Activated naive CD8-positive, alpha-beta T cell treated with anti-CD3 and anti-CD28 coated beads, Interleukin-2, amount 50 U/mL, for 24 hours (primary cell): ENCODE results near the gene ENTR1.

Source experiments
- ATAC-seq: fragments of 150-1000 bp; cut with Tn5 transposase; one replicate; pipeline ENCODE4 v1.10.0; 2021
- DNase-seq: peaks from one replicate; pipeline ENCODE4 v3.0.0; 2021
- H3K27ac Mint-ChIP-seq: one replicate; pipeline ENCODE4 v1.8.0; 2021; ENCODE audit warnings: mild to moderate bottlenecking, mixed read lengths
- H3K27me3 Mint-ChIP-seq: one replicate; pipeline ENCODE4 v1.8.0; 2021; ENCODE audit warnings: mixed read lengths
- H3K36me3 Mint-ChIP-seq: one replicate; pipeline ENCODE4 v1.8.0; 2021; ENCODE audit warnings: low read depth, mixed read lengths
- H3K4me1 Mint-ChIP-seq: one replicate; pipeline ENCODE4 v1.8.0; 2021; ENCODE audit warnings: mixed read lengths
- H3K4me3 Mint-ChIP-seq: one replicate; pipeline ENCODE4 v1.8.0; 2021; ENCODE audit warnings: mild to moderate bottlenecking, moderate library complexity, mixed read lengths
- H3K9me3 Mint-ChIP-seq: one replicate; pipeline ENCODE4 v1.8.0; 2021; ENCODE audit warnings: mixed read lengths

ENTR1 gene

DNA sequence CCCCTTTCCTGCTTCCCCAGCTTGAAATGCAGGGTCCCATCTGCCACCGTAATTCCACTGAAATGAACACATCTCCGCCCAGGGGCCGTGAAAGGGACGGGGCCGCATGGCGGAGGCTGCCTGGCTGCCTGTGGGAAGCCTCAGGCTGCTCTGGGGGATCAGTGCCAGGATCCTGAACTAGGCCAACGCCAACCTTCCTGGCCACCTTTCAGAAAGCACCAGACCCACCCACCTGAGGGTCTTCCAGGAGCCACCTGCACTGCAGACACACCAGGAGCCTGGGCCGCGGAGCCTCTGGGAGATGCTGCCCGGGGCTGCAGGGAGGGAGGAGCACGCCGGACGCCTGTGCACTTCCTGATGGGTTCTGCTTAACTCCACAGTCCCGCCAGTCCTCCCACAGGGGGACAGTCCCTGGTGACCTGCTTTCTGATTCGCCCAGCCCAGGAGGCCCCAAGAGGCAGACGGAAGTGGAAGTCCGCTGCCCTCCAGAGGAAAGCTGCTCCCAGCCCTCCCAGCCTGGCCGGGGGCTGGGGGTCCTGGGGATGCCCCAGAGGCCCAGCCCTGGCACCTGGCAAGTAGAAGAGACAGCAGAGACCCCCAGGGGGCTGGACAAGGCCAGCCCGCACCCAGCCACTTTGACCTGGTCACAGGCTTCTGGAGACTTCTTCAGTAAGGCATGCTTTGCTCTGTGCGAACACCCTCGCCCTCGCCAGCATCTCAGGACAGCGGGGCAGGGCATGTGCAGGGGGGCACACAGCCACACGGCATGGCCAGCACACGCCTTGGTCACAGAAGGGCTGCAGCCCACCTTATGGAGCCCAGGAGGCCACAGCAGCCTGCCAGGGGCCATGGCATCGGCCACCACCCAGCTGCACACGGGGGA lies 36.9 kb downstream of the ENTR1 start, which contains the start of gene CARD9:
Gene CARD9, minus strand, starts transcription at position 370 of the 883 bp plus-strand sequence. CDS start 1,591 bp downstream, outside the sequence.
- peaks cover 2% of the 10 kb centered on the region for H3K36me3 Mint-ChIP-seq
- H3K27ac Mint-ChIP-seq: no peak within 1 kb of the TSS
- H3K4me3 Mint-ChIP-seq: peak within 1 kb of the TSS; percentile 52
- no peak for DNase-seq
- H3K9me3 Mint-ChIP-seq: no peaks in the 10 kb centered on the region
- peak; percentile 40 for ATAC-seq
- no peaks in the 10 kb centered on the region for H3K27me3 Mint-ChIP-seq
- H3K4me1 Mint-ChIP-seq: peaks cover 3% of the 10 kb centered on the region

DNA sequence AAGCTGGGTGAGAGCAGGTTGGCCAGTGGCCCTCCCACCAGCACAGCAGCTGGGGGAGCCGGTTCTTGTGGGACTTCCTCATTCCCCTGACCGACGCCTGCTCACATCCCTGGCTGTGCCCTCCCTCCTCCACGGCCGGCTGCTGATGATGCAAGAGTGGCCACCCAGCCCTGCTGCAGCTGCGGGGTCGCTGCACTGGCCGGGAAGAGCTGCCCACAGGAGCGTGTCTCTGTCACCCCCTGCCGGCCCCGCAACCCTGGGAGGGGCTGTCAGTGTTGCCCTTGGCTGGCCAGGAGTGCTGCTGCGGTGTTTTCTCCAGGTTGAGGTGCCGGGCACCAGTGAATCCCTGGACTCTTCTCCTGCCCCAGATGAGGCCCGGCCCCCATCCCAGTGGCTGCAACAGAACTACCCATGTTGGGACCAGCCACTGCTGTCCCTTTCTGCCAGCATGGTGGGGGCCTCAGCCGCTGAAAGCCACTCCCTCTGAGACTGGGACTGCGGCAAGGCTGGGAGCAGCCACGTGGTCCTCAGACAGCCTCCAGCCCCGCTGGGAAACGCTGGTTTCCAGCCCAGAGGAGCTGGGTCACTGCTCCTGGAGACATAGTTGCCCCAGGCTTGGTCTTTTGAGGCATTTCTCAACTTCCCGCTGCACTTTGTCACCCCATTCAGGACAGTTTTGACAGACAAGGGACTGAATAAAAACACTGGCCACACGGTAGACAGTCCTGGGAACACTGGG lies 37.7 kb downstream of the ENTR1 start:
- peaks cover 3% of the 10 kb centered on the region for H3K4me1 Mint-ChIP-seq
- no peaks in the 10 kb centered on the region for H3K9me3 Mint-ChIP-seq
- peak overlapping the region; percentile 52 for H3K4me3 Mint-ChIP-seq
- DNase-seq (peak; percentile 20), ATAC-seq (no peak)
- peaks cover 2% of the 10 kb centered on the region for H3K36me3 Mint-ChIP-seq
- no peak overlapping the region for H3K27ac Mint-ChIP-seq
- H3K27me3 Mint-ChIP-seq: no peaks in the 10 kb centered on the region

DNA sequence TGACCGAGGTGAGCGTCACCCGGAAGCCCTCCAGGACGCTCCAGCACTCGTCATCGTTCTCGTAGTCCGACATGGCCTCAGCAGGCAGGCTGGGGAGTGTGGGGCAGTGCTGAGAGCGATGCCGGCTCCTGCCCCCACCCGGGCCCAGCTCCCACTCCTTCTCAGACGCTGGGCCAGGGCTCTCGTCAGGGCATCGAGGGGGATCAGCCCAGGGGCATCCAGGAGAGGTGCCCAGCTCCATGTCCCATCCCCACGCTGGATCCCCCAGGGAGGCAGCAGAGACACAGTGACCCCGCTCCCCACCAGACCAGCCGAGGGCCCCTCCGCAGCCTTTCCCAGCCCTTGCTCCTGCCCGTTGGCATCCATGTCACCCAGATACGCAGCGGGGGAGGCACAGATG lies 38.4 kb downstream of the ENTR1 start:
- no peak for DNase-seq
- ATAC-seq: no peak
- no peaks in the 10 kb centered on the region for H3K27me3 Mint-ChIP-seq
- peaks cover 3% of the 10 kb centered on the region for H3K4me1 Mint-ChIP-seq
- peaks cover 2% of the 10 kb centered on the region for H3K36me3 Mint-ChIP-seq
- no peaks in the 10 kb centered on the region for H3K9me3 Mint-ChIP-seq
- H3K4me3 Mint-ChIP-seq: no peak overlapping the region
- no peak overlapping the region for H3K27ac Mint-ChIP-seq

DNA sequence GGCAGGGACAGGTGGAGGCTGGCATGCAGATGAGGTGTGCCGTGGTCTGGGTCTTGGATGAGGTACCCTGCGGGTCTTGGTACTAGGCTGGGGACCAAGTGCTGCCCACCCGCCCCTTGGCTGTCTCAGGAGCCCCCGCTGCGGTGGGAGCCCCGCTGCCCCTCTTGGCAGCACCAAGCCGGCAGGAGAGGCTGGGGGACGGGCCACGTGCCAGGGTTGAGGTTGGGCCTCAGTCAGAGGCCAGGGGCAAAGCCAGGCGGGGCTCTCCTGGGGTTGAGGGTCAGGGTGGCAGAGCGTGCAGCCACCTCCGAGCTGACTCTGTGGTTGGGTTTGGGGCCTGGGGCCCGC lies 38.9 kb downstream of the ENTR1 start:
- Mint-ChIP-seq H3K4me3 (no peak overlapping the region), H3K27ac (no peak overlapping the region), H3K27me3 (no peaks in the 10 kb centered on the region), H3K36me3 (peaks cover 2% of the 10 kb centered on the region), H3K9me3 (no peaks in the 10 kb centered on the region), H3K4me1 (peaks cover 3% of the 10 kb centered on the region)
- no peak for DNase-seq
- ATAC-seq: no peak

DNA sequence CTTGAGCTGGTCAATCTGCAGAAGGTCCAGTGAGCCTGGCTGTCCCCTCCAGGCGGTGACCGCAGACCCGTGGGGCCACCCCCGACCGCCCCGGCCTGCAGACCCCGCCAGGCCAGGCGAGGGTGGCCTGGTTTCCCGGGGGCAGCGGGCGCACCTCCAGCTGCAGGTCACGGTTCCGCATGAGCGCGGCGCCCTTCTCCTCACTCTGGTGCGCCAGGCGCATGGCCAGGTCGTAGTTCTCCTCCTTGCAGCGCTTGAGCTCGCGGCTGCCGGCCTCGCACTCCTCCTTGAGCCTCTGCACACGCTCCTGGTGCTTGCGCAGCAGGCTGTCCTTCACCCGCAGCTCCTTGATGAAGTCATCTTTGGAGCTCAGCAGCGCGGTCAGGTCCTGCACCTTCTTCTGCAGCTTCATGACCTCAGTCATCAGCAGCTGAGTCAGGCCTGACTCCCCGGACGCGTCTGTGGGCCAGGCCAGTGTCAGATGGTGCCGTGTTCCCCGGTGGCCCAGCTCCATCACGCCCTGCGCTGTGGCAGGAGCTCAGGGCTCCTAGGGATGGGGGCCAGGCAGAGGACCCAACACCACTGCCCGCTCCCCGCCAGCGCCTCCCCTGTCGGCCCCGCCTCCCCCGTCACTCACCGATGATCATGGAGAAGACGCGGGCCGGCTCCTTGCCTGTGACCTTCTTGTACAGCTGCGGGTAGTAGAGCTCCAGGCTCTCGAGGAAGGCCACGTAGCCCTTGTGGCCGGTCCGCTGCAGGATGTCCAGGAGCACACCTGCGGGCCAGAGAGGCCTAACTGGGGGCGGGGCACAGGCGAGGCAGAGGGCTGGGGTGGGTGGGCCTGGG lies 39.5 kb downstream of the ENTR1 start:
- no peaks in the 10 kb centered on the region for H3K27me3 Mint-ChIP-seq
- no peaks in the 10 kb centered on the region for H3K9me3 Mint-ChIP-seq
- peaks cover 2% of the 10 kb centered on the region for H3K36me3 Mint-ChIP-seq
- DNase-seq: no peak
- no peak for ATAC-seq
- H3K4me3 Mint-ChIP-seq: no peak overlapping the region
- H3K4me1 Mint-ChIP-seq: peaks cover 3% of the 10 kb centered on the region
- no peak overlapping the region for H3K27ac Mint-ChIP-seq

DNA sequence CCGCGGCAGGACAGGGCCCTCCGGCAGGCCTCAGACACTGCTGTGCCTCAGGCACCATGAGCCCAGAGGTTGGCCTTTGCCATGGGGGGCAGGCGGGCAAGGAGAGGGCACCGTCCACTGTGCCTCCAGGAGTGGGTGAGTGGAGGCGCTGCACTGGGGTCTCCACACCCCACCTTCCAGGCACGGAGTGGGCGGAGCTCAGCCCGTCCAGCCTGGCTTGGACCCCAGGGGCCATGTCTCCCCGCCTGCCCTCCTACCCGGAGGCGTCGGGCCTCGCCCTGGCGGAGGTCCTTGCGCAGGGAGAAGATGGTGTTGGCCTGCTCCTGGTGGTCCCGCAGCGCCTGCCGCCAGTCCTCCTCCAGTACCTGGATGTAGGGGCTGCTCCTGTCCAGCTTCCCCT lies 40.4 kb downstream of the ENTR1 start:
- H3K27me3 Mint-ChIP-seq: no peaks in the 10 kb centered on the region
- no peak for ATAC-seq
- no peak overlapping the region for H3K27ac Mint-ChIP-seq
- no peak overlapping the region for H3K4me3 Mint-ChIP-seq
- peaks cover 2% of the 10 kb centered on the region for H3K36me3 Mint-ChIP-seq
- no peak for DNase-seq
- peaks cover 3% of the 10 kb centered on the region for H3K4me1 Mint-ChIP-seq
- no peaks in the 10 kb centered on the region for H3K9me3 Mint-ChIP-seq

DNA sequence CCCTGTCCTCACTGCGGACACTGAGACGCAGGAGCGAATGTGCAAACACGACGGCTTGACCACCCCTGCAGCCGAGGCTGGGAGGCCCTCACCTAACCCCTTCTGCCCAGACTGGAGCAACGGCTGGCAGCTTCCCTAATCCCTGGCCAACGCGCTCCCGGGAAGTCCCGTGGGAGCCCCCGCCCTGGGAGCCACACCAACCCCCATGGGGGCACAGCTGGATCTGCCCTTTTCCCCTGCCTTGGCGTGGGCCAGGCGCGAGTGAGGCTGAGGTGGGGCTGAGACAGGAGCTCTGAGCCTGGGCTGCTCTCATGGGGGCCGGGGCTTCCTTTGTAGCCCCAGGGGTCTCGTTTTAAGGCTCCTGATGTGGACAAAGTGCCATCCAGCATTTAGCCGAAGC lies 42.2 kb downstream of the ENTR1 start:
- DNase-seq: no peak
- Mint-ChIP-seq H3K4me1 (peaks cover 5% of the 10 kb centered on the region), H3K4me3 (no peak overlapping the region), H3K27me3 (no peaks in the 10 kb centered on the region), H3K9me3 (no peaks in the 10 kb centered on the region), H3K36me3 (no peaks in the 10 kb centered on the region), H3K27ac (no peak overlapping the region)
- ATAC-seq: no peak

DNA sequence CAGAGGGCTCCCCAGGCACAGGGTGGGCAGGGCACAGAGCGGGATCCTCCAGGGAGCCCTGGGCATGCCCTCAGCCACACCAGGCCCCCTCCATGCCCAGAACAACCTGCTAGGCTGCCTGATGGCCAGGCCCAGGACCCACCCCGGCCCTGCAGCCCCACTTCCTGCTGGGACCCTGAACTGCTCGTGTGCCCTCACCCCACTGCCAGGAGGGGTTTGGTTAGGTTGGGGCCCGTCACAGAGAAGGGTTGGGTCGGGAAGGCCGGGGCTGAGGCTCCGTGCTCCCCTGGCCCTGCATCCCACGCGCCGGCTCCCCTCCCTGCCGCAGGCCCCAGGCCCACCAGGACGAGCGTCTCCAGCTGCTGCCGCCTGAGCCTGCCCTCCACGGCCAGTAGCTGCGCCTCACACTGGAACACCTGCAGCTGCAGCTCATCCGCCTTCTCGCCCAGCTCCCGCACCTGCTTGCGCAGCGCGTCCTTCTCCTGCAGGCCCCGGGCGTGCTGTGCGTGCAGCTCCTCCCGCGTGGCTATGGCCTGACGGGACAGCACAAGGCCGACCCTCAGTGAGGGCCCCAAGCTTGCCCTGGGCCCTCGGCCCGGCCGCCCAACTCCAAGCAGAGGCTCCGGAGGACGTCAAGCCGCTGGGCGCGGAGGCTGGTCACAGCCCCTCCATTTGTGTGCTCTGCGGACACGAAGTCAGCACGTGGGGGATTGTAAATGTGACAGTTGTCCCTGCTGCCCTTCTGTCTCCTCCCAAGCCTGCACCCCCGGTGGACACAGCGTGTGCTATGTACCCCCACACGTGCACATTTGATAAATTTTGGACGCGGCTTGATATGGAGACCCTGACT lies 42.9 kb downstream of the ENTR1 start:
- H3K9me3 Mint-ChIP-seq: no peaks in the 10 kb centered on the region
- no peak overlapping the region for H3K27ac Mint-ChIP-seq

DNA sequence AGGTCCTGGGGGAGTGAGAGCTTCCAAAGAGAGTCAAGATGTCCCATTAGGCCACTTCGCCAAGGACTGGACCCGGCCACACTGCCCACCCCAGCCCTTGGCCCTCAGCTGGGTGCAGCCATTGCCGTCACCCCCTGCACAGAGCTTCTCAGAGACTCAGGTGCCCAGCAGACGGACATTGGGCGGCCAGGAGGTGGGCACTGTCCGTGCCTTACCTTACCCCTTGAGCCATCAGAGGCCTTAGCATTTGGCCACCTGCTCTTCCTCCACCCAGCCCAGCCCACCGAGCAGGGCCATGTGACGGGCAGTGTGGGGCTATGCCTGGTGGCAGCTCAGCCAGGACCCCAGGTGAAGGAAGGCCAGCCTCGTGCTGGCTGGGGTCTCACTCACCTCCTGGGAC lies 43.6 kb downstream of the ENTR1 start:
- DNase-seq (no peak), ATAC-seq (no peak)
- no peaks in the 10 kb centered on the region for H3K9me3 Mint-ChIP-seq
- peaks cover 6% of the 10 kb centered on the region for H3K4me1 Mint-ChIP-seq
- H3K4me3 Mint-ChIP-seq: no peak overlapping the region
- H3K36me3 Mint-ChIP-seq: no peaks in the 10 kb centered on the region
- no peaks in the 10 kb centered on the region for H3K27me3 Mint-ChIP-seq
- H3K27ac Mint-ChIP-seq: no peak overlapping the region

More for the DNA sequence above, 42.9 kb downstream of the ENTR1 start:
- Mint-ChIP-seq H3K36me3 (no peaks in the 10 kb centered on the region), H3K4me3 (no peak overlapping the region), H3K27me3 (no peaks in the 10 kb centered on the region), H3K4me1 (peaks cover 5% of the 10 kb centered on the region)
- no peak for DNase-seq
- ATAC-seq: no peak

DNA sequence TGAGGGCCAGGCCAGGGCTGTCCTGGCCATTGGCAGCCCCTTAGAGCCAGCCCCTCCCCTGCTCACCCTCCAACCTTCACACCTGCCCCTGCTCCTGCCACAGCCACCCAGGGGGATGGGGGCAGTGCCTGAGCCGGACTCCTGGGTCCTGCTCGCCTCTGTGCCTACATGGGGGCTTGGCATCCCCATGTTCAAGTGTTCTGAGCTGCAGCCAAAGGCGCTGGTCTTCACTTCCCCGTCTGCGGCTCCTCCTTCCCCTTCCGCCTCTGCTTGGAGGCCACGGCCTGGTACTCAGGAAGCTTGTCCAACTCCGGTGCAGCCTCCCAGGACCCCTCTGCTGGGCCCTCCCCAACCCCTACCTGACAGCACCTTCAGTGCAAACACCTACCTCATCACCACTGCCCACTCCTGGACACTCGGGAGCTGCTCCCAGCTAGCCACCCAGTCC lies 44.6 kb downstream of the ENTR1 start:
- no peak for ATAC-seq

DNA sequence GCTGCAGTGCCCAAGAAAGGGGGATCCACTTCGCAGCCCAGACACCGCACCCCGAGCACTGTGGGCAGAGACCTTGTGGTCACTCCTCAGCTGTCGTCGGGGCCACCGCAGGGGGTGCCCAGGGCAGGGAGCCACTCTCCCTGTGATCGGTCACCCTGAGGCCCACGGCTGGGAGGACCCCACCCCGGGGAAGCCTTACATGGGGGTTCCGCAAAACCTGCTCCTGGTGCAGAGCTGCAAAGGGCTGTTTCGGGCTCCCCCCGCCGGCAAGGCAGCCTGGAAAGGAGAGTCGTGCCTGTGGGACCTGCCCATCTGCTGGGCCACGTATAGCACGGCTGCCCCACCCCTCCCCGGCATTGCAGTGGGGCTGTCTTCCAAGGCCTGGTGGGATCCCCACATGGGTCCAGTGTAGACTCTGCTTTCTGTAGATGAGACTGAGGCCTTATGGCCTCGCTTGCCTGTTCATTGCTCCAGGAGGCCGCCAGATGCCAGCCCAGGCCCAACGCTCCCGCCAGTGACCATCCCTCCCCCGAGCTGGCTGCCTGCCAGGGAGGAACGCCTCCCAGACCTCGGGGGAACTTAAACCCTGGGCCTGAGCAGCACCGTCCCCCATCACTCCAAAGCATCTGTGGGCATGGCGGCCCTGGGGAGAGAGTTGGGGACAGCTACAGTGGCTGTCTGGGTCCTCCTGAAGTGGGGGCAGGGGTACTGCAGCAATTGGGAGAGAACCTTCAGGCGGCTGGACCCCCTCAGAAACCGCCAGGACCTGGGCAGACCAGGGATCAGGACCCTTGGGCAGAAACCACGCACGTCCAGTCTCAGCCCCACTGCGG lies 45.3 kb downstream of the ENTR1 start:
- DNase-seq (no peak), ATAC-seq (no peak)
- no peaks in the 10 kb centered on the region for H3K9me3 Mint-ChIP-seq
- no peak overlapping the region for H3K4me3 Mint-ChIP-seq
- H3K27ac Mint-ChIP-seq: no peak overlapping the region
- no peaks in the 10 kb centered on the region for H3K27me3 Mint-ChIP-seq
- peaks cover 6% of the 10 kb centered on the region for H3K4me1 Mint-ChIP-seq
- no peaks in the 10 kb centered on the region for H3K36me3 Mint-ChIP-seq

More for the DNA sequence above, 44.6 kb downstream of the ENTR1 start:
- Mint-ChIP-seq H3K4me1 (peaks cover 6% of the 10 kb centered on the region), H3K36me3 (no peaks in the 10 kb centered on the region), H3K4me3 (no peak overlapping the region), H3K9me3 (no peaks in the 10 kb centered on the region), H3K27me3 (no peaks in the 10 kb centered on the region), H3K27ac (no peak overlapping the region)
- DNase-seq: no peak

DNA sequence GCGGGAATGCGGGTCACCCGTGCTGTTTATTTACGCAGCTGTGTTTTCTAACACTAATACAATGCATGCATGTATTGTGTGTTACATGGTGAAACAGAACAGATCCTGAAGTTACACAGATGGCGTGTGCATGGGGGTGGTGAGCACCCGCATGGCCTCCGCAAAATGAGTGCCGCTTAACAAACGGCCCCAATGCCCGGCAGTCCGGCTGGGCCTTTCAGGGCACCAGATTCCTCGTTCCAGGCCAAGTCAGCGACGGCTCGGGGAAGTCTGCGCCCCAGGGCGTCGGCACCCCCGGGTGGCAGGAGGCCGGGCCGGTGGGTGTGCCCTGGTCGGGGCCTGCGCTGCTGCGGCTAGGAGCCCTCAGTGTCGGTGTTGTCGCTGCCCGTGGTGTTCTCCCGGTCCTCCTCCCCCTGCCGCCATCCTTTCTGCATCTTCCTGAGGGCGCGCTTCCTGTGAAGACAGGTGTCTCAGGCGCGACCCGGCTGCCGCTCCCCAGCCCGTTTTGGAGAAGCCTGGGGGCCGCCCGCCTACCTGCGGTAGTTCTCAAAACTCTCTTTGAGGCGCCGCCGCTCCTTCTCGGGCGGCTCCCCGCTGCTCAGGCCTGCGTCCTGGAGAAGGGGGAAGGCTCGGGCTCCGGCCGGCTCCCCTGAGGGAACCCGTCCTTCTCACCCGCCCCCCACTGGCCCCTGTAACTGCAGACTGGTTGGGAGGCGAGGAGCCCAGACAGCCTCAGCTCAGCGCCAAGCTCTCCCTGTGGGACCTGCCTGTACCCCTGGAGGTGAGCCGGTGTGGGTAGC lies 46.3 kb downstream of the ENTR1 start:
- DNase-seq (no peak), ATAC-seq (no peak)
- Mint-ChIP-seq H3K9me3 (no peaks in the 10 kb centered on the region), H3K4me3 (peak overlapping the region; percentile 14), H3K27me3 (no peaks in the 10 kb centered on the region), H3K27ac (no peak overlapping the region), H3K4me1 (peaks cover 6% of the 10 kb centered on the region), H3K36me3 (no peaks in the 10 kb centered on the region)
